Skeletal muscle satellite cell (primary cell): ENCODE data around the gene CYTH3.
A peak's percentile ranks its signal among the peaks of the same experiment; 100 is the strongest.
"Not testable (repeated sequence)": the region's sequence is repeated elsewhere in the genome, so short reads cannot be mapped to it uniquely, and the experiment has no call there.

Source experiments
- H3K27me3 ChIP-seq: 2 replicates; pipeline ENCODE4 v1.7.0; 2013; ENCODE audit warnings: low read length; ENCODE audit not compliant: control insufficient read depth, insufficient read depth
- H3K36me3 ChIP-seq: 2 replicates; pipeline ENCODE4 v1.7.0; 2013; ENCODE audit warnings: mild to moderate bottlenecking, control low read depth, low read length; ENCODE audit not compliant: insufficient read depth
- H3K4me1 ChIP-seq: 2 replicates; pipeline ENCODE4 v1.7.0; 2013; ENCODE audit warnings: low read length; ENCODE audit not compliant: control insufficient read depth, insufficient read depth
- H3K4me2 ChIP-seq: 2 replicates; pipeline ENCODE4 v1.7.0; 2013; ENCODE audit warnings: mild to moderate bottlenecking, low read length
- H3K4me3 ChIP-seq: 2 replicates; pipeline ENCODE4 v1.7.0; 2013; ENCODE audit warnings: low read length
- H3K9ac ChIP-seq: 2 replicates; pipeline ENCODE4 v1.7.0; 2013; ENCODE audit warnings: mild to moderate bottlenecking, low read depth, low read length, moderate library complexity
- H3K9me3 ChIP-seq: replicated peaks from 2 replicates; pipeline ENCODE4 v1.7.0; 2013; ENCODE audit warnings: mild to moderate bottlenecking, control low read depth, low read length

The CYTH3 gene

DNA sequence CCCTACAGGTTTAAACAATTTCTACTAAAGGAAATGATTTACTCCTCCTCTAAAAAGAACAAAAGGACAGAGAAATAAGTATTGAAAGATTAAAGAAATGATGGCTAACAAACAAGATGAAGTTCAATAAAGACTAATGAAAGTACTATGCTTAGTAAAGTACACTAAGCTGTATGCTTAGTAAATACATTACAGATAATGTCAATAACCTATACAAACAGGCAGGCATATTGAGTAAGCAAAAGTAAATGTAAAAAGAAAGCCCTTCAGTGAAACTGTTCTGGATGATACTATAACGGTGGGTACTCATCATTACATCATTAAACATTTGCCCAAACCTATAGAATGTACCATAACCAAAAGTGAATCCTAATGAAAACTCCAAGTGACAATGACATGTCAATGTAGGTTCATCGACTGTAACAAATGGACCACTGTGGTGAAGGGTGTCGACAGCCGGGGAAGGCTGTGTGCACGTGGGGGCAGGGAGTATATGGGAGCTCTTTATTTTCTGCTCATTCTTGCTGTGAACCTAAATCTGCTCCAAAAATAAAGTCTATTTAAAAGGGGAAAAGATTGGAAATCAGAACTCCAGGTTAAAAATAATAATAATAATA lies 34.0 kb downstream of the CYTH3 start:
- H3K4me1 ChIP-seq = peaks cover 19% of the 10 kb centered on the region
- H3K9ac ChIP-seq = no peak overlapping the region
- H3K27me3 ChIP-seq = no peaks in the 10 kb centered on the region

GRCh38 chr7:6237730-6238129 lies 34.7 kb downstream of the CYTH3 start:
- no peak overlapping the region for H3K4me3 ChIP-seq
- no peaks in the 10 kb centered on the region for H3K36me3 ChIP-seq
- H3K4me1 ChIP-seq = peaks cover 21% of the 10 kb centered on the region
- no peaks in the 10 kb centered on the region for H3K27me3 ChIP-seq
- H3K9me3 ChIP-seq = no peaks in the 10 kb centered on the region
- H3K4me2 ChIP-seq = no peak overlapping the region
- no peak overlapping the region for H3K9ac ChIP-seq

More for the DNA sequence above, 34.0 kb downstream of the CYTH3 start:
- Histone ChIP-seq H3K9me3 (no peaks in the 10 kb centered on the region), H3K4me2 (no peak overlapping the region), H3K4me3 (no peak overlapping the region), H3K36me3 (no peaks in the 10 kb centered on the region)

DNA sequence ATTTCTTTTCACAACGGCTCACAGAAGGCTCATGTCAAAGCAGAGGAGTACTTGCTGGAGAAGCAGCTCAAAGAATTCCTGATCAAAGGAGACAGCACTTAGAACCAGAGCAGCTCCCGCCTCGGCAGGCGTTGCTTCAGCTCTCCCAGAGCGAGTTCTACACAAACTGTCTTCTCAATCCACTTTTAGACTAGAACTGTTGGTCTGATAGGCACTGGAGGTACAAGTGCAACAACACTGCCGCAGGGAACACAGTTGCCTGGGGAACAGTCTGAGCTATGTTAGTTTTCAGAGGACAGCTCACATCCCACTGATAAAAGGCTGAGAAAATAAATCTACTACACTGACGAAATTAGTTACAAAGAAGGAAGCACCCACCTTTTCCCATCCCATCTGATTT lies 35.4 kb downstream of the CYTH3 start:
- H3K27me3 ChIP-seq = no peaks in the 10 kb centered on the region
- no peak overlapping the region for H3K9ac ChIP-seq
- peaks cover 24% of the 10 kb centered on the region for H3K4me1 ChIP-seq
- no peak overlapping the region for H3K4me2 ChIP-seq
- no peaks in the 10 kb centered on the region for H3K9me3 ChIP-seq
- H3K4me3 ChIP-seq = no peak overlapping the region
- H3K36me3 ChIP-seq = no peaks in the 10 kb centered on the region

GRCh38 chr7:6235029-6235871 lies 37.2 kb downstream of the CYTH3 start:
- H3K27me3 ChIP-seq = no peaks in the 10 kb centered on the region
- no peaks in the 10 kb centered on the region for H3K9me3 ChIP-seq
- peaks cover 26% of the 10 kb centered on the region for H3K4me1 ChIP-seq
- H3K4me2 ChIP-seq = peak overlapping the region; percentile 54
- no peak overlapping the region for H3K4me3 ChIP-seq
- no peaks in the 10 kb centered on the region for H3K36me3 ChIP-seq
- peak overlapping the region; percentile 12 for H3K9ac ChIP-seq

- no peaks in the 10 kb centered on the region for H3K9me3 ChIP-seq
- peaks cover 27% of the 10 kb centered on the region for H3K4me1 ChIP-seq
- H3K4me3 ChIP-seq = no peak overlapping the region
- H3K4me2 ChIP-seq = no peak overlapping the region
- H3K36me3 ChIP-seq = no peaks in the 10 kb centered on the region
- H3K9ac ChIP-seq = no peak overlapping the region
- no peaks in the 10 kb centered on the region for H3K27me3 ChIP-seq
Measured at GRCh38 chr7:6234384-6234783, 38.0 kb downstream of the CYTH3 start.

- Histone ChIP-seq H3K4me3 (peak overlapping the region; percentile 33), H3K4me1 (peaks cover 46% of the 10 kb centered on the region), H3K36me3 (no peaks in the 10 kb centered on the region), H3K27me3 (no peaks in the 10 kb centered on the region), H3K9ac (no peak overlapping the region), H3K4me2 (peak overlapping the region; percentile 67), H3K9me3 (no peaks in the 10 kb centered on the region)
Measured at GRCh38 chr7:6232534-6232933, 39.9 kb downstream of the CYTH3 start.

GRCh38 chr7:6232116-6232515 lies 40.3 kb downstream of the CYTH3 start:
- H3K4me2 ChIP-seq = peak overlapping the region; percentile 67
- peak overlapping the region; percentile 33 for H3K4me3 ChIP-seq
- no peaks in the 10 kb centered on the region for H3K9me3 ChIP-seq
- peaks cover 50% of the 10 kb centered on the region for H3K4me1 ChIP-seq
- no peaks in the 10 kb centered on the region for H3K36me3 ChIP-seq
- H3K9ac ChIP-seq = no peak overlapping the region
- no peaks in the 10 kb centered on the region for H3K27me3 ChIP-seq

GRCh38 chr7:6231184-6231583 lies 41.2 kb downstream of the CYTH3 start:
- Histone ChIP-seq H3K9ac (no peak overlapping the region), H3K9me3 (no peaks in the 10 kb centered on the region), H3K36me3 (no peaks in the 10 kb centered on the region), H3K27me3 (no peaks in the 10 kb centered on the region), H3K4me2 (no peak overlapping the region), H3K4me3 (no peak overlapping the region), H3K4me1 (peaks cover 56% of the 10 kb centered on the region)

- H3K27me3 ChIP-seq, H3K4me3 ChIP-seq, H3K9me3 ChIP-seq, H3K36me3 ChIP-seq: not testable (repeated sequence)
- Histone ChIP-seq H3K4me1 (peaks cover 49% of the 10 kb centered on the region), H3K4me2 (peak overlapping the region; percentile 66), H3K9ac (peak overlapping the region; percentile 28)
Measured at GRCh38 chr7:6229284-6229683, 43.1 kb downstream of the CYTH3 start.

- H3K9me3 ChIP-seq = no peaks in the 10 kb centered on the region
- peak overlapping the region; percentile 25 for H3K4me3 ChIP-seq
- no peaks in the 10 kb centered on the region for H3K36me3 ChIP-seq
- H3K4me2 ChIP-seq = peak overlapping the region; percentile 66
- H3K9ac ChIP-seq = peak overlapping the region; percentile 63
- no peaks in the 10 kb centered on the region for H3K27me3 ChIP-seq
- H3K4me1 ChIP-seq = peaks cover 49% of the 10 kb centered on the region
Measured at GRCh38 chr7:6228361-6229229, 43.8 kb downstream of the CYTH3 start.

DNA sequence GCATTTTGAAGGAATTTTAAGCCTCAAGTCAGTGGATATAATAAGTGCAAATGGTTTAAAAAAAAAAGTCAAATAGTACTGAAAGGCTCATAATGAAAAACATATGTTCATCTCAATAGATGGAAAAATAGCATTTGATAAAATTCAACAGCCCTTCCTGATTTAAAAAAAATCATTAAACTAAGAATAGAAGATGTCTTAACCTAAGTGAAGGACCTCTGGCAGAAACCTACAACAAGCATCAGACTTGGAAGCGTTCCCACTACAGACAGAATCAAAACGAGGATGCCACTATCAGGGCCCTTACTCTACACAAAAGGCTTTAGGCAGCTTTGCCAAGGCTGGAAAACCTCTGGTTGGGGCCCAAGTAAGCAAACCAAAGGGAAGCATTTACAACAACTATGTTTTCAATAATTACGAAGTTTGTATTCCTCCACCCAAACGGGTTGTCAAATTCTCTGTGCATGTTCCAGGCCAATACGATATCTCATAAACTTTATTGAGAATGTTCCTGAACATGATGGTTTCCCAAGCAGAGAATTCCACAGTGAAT lies 45.1 kb downstream of the CYTH3 start:
- no peak overlapping the region for H3K4me3 ChIP-seq
- H3K27me3 ChIP-seq = no peaks in the 10 kb centered on the region
- peaks cover 41% of the 10 kb centered on the region for H3K4me1 ChIP-seq
- H3K9me3 ChIP-seq = no peaks in the 10 kb centered on the region
- no peaks in the 10 kb centered on the region for H3K36me3 ChIP-seq
- peak overlapping the region; percentile 24 for H3K4me2 ChIP-seq
- H3K9ac ChIP-seq = no peak overlapping the region
